Measurements from ENCODE around the gene BTNL9. TPM values are rescaled to one million over a fixed set of nuclear protein-coding genes. Genes with fewer than 3 reads are reported as not detected.

BTNL9 gene
- total RNA-seq, 1 experiment from 2014 or later = 0.96 TPM

GRCh38 chr5:181044662-181045305 is 4.7 kb downstream of the BTNL9 start:
- Histone ChIP-seq H4K5ac (ENCODE audit: insufficient read length, low read depth, low read length) (no peak overlapping the region), H3K4ac (ENCODE audit: low read depth, low read length) (no peak overlapping the region), H4K20me1 (ENCODE audit: control insufficient read depth, insufficient read depth, insufficient read length) (no peaks in the 10 kb centered on the region), H3K4me1 (ENCODE audit: insufficient read depth, low read length) (no peaks in the 10 kb centered on the region), H2AK5ac (ENCODE audit: insufficient read length, low read length) (no peak overlapping the region), H3K9me3 (ENCODE audit: control insufficient read depth, low read depth, low read length) (no peaks in the 10 kb centered on the region), H2BK15ac (ENCODE audit: low read depth, low read length) (no peak overlapping the region), H3K23me2 (ENCODE audit: insufficient read length, low read depth, low read length, poor library complexity, severe bottlenecking) (no peaks in the 10 kb centered on the region), H2BK120ac (ENCODE audit: low read depth, low read length, poor library complexity, severe bottlenecking) (no peak overlapping the region), H4K8ac (replicated peaks; ENCODE audit: insufficient read length, low read depth, low read length) (no peak overlapping the region), H3K56ac (ENCODE audit: insufficient read length, low read depth, low read length) (no peak overlapping the region), H3T11ph (ENCODE audit: low read length) (no peak overlapping the region), H3K9ac (ENCODE audit: extremely low read depth, insufficient read length, low read length) (no peak overlapping the region), H3K79me2 (ENCODE audit: insufficient read depth, low read length) (no peaks in the 10 kb centered on the region), H3K23ac (ENCODE audit: insufficient read length, low read depth, low read length) (no peak overlapping the region), H2BK12ac (ENCODE audit: insufficient read length, low read depth, low read length) (no peak overlapping the region), H3K4me2 (ENCODE audit: insufficient read depth, insufficient read length, low read length) (no peak overlapping the region), H3K27me3 (ENCODE audit: insufficient read depth, low read length) (no peaks in the 10 kb centered on the region; the same call in 1 of the 2 replicates), H2AFZ (ENCODE audit: low read length) (no peak overlapping the region), H2BK20ac (ENCODE audit: low read depth, low read length, poor library complexity, severe bottlenecking) (no peak overlapping the region), H4K91ac (ENCODE audit: insufficient read length, low read depth, low read length) (no peak overlapping the region), H3K14ac (ENCODE audit: insufficient read depth, low read length) (no peak overlapping the region), H3K18ac (ENCODE audit: insufficient read length, low read depth, low read length) (no peak overlapping the region), H2BK5ac (ENCODE audit: insufficient read length, low read length) (no peak overlapping the region), H3K27ac (ENCODE audit: insufficient read length, low read depth, low read length) (no peak overlapping the region), H3K79me1 (ENCODE audit: insufficient read depth, low read depth, low read length, poor library complexity, severe bottlenecking) (no peaks in the 10 kb centered on the region)
- Mint-ChIP-seq H3K27ac (no peak overlapping the region), H3K9me3 (no peaks in the 10 kb centered on the region), H3K4me1 (peaks cover 0 to 3% of the 10 kb centered on the region in 2 experiments; a peak in 1 of 4 replicates), H3K27me3 (ENCODE audit: low read depth) (peaks cover 35% of the 10 kb centered on the region), H3K36me3 (ENCODE audit: insufficient read depth in 1 of 3, low read depth in 3 of 3) (no peaks in the 10 kb centered on the region), H3K4me3 (no peak overlapping the region)
- no peak for TF ChIP-seq CTCF (conservative IDR thresholded peaks at IDR 0.05)
- no CpG with 5 or more reads among the region's 11 CpGs for WGBS (ENCODE audit: extremely low coverage, insufficient read length, low lambda C conversion rate)
- no peak for DNase-seq
